Esophagus muscularis mucosa (tissue), 4 donors: ENCODE data around the gene TNFRSF19.

Experiments
- EP300 ChIP-seq: sonication (generic); formaldehyde crosslinking; IDR thresholded peaks from one replicate; pipeline ENCODE4 v1.6.1; 2017; ENCODE audit warnings: antibody characterized with exemption
- POLR2A ChIP-seq: fragments of 450-650 bp; IDR thresholded peaks from one replicate; pipeline ENCODE4 v1.6.1; 2017; ENCODE audit warnings: antibody characterized with exemption, moderate library complexity, mild to moderate bottlenecking, low read depth
- POLR2AphosphoS5 ChIP-seq, 2 donors: sonication (generic); formaldehyde crosslinking; IDR thresholded peaks; one replicate each; pipeline ENCODE4 v1.6.1; 2017; ENCODE audit warnings: antibody characterized with exemption in 2 of 2
- TF ChIP-seq, protein P1 (sequence below), 3 experiments: fragments of 200-600 bp in 2 of 3; fragments of 450-650 bp in 1 of 3; sonication (generic) in 2 of 3; IDR thresholded peaks; one replicate each; pipeline ENCODE4 v1.5.1; 2017 to 2019; ENCODE audit warnings: antibody characterized with exemption in 3 of 3, mild to moderate bottlenecking in 2 of 3, moderate library complexity in 1 of 3

DNA sequence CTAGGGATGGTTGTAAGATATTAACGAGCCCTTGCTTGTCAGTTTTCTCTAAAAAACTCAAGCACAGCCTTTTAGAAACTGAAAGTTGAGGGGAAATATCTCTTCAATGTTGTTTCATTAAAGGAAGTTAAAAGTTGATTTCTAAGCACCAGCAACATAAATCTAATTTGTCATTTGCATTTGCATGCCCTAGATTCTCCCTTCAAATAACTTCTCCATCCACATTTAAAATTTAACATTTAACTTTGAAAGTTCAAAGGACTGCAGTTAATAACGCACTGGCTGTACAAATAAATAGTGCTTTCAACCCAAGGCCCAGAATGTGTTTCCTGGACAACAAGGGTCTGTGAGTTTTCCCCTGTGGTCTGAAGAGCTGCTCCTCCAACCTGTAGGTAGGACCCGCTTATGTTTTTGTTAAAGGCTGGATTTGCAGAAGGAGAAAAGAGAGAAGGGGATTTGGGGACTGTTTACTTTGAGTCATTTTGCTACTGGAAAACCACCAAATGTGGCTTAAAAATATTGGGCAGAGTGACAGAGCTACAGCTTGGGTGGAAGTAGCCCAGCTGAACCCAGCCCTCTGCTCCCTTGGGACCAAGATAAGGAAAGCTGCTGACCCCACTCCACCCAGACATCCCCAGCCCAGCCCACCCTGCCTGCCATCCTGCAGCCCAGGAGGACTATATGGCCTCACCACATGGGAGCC is 39.8 kb downstream of the TNFRSF19 start:
- TF ChIP-seq, protein P1, sequence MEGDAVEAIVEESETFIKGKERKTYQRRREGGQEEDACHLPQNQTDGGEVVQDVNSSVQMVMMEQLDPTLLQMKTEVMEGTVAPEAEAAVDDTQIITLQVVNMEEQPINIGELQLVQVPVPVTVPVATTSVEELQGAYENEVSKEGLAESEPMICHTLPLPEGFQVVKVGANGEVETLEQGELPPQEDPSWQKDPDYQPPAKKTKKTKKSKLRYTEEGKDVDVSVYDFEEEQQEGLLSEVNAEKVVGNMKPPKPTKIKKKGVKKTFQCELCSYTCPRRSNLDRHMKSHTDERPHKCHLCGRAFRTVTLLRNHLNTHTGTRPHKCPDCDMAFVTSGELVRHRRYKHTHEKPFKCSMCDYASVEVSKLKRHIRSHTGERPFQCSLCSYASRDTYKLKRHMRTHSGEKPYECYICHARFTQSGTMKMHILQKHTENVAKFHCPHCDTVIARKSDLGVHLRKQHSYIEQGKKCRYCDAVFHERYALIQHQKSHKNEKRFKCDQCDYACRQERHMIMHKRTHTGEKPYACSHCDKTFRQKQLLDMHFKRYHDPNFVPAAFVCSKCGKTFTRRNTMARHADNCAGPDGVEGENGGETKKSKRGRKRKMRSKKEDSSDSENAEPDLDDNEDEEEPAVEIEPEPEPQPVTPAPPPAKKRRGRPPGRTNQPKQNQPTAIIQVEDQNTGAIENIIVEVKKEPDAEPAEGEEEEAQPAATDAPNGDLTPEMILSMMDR (IDR thresholded peaks at IDR 0.05), result no peak
- TF ChIP-seq POLR2AphosphoS5 (IDR thresholded peaks at IDR 0.05), result no peak
- TF ChIP-seq POLR2A, result no peak
- TF ChIP-seq EP300, result no peak
